Measurements from ENCODE around the gene CDCA4. TPM values are rescaled to one million over a fixed set of nuclear protein-coding genes. Genes with fewer than 3 reads are reported as not detected.

The CDCA4 gene
- total and polyA plus RNA-seq, 2 donors (not counting 1 experiment from before 2014, with no cell fraction given) = 6.3 to 11.7 TPM

DNA sequence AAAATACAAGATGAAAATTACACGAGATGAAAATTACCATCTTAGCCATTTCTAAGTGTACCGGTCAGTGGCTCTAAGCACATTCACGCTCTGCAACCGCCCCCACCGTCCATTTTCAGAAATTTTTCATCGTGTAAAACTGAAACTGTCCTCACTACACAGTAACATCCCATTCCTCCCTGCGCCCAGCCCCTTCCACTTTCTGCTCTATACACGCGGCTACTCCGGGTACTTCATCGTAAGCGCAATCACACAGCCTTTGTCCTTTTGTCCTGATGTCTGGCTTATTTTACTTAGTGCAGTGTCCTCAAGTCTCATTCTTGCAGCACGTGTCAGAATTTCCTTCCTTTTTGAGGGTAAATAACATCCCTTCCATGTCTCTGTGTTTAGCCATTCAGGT, 47.9 kb upstream of the CDCA4 start:
- Histone ChIP-seq H2AFZ (ENCODE audit: insufficient read depth, low read depth, low read length, poor library complexity, severe bottlenecking) (peak overlapping the region; percentile 50), H4K20me1 (ENCODE audit: control insufficient read depth, insufficient read depth, low read length, poor library complexity, severe bottlenecking) (no peaks in the 10 kb centered on the region), H3K4me2 (replicated peaks; ENCODE audit: low read depth, low read length, poor library complexity, severe bottlenecking) (peak overlapping the region; percentile 52), H3K36me3 (replicated peaks in 1 of 2; ENCODE audit: control extremely low read depth in 1 of 2, control insufficient read depth in 1 of 2, extremely low read depth in 1 of 2, insufficient read depth in 2 of 2, low read length in 1 of 2) (no peaks in the 10 kb centered on the region), H3K27ac (ENCODE audit: low read length in 2 of 2) (peak overlapping the region; percentile 10 to 98), H3K79me2 (ENCODE audit: control insufficient read depth, insufficient read depth, low read length) (peaks cover 100% of the 10 kb centered on the region), H3K9me3 (ENCODE audit: control extremely low read depth in 1 of 3, control insufficient read depth in 2 of 3, insufficient read depth in 1 of 3, low read length in 2 of 3) (no peaks in the 10 kb centered on the region), H3K9ac (ENCODE audit: low read length) (no peak overlapping the region), H3K4me1 (ENCODE audit: control insufficient read depth in 2 of 2, insufficient read depth in 2 of 2, low read length in 2 of 2) (peaks cover 62 to 75% of the 10 kb centered on the region in 2 donors), H3K4me3 (ENCODE audit: control extremely low read depth in 1 of 5, extremely low read depth in 1 of 5, insufficient read depth in 1 of 5, low read depth in 2 of 5, low read length in 4 of 5) (peak overlapping the region in 2 of 5 experiments; percentile 17 to 32), H3K27me3 (replicated peaks in 1 of 4; ENCODE audit: control extremely low read depth in 1 of 4, control insufficient read depth in 3 of 4, insufficient read depth in 4 of 4, low read length in 3 of 4) (no peaks in the 10 kb centered on the region)
- WGBS (ENCODE audit: insufficient coverage) = 83% methylated on average over 11 of the region's 13 CpGs
- Mint-ChIP-seq H3K4me3 (peak overlapping the region; percentile 37), H3K4me1 (peaks cover 69% of the 10 kb centered on the region), H3K27me3 (no peaks in the 10 kb centered on the region), H3K9me3 (ENCODE audit: insufficient read depth) (no peaks in the 10 kb centered on the region), H3K27ac (peak overlapping the region; percentile 98)
- intact Hi-C loops (cut with micrococcal nuclease) = loop anchor here (5.0 to 10.0 kb wide), 2 partner anchors 317 to 416 kb away; partner anchors contain the start of genes CRIP1 and SIVA1
- DNase-seq (no peak), ATAC-seq (ENCODE audit: low read depth) (no peak)
- CTCF ChIA-PET = no interaction called here
- POLR2A ChIA-PET = no interaction called here
- no peak for TF ChIP-seq EZH2 (IDR thresholded peaks at IDR 0.05; ENCODE audit: borderline replicate concordance, insufficient read depth, low read depth, low read length, poor library complexity, severe bottlenecking)
- TF ChIP-seq, protein P1, sequence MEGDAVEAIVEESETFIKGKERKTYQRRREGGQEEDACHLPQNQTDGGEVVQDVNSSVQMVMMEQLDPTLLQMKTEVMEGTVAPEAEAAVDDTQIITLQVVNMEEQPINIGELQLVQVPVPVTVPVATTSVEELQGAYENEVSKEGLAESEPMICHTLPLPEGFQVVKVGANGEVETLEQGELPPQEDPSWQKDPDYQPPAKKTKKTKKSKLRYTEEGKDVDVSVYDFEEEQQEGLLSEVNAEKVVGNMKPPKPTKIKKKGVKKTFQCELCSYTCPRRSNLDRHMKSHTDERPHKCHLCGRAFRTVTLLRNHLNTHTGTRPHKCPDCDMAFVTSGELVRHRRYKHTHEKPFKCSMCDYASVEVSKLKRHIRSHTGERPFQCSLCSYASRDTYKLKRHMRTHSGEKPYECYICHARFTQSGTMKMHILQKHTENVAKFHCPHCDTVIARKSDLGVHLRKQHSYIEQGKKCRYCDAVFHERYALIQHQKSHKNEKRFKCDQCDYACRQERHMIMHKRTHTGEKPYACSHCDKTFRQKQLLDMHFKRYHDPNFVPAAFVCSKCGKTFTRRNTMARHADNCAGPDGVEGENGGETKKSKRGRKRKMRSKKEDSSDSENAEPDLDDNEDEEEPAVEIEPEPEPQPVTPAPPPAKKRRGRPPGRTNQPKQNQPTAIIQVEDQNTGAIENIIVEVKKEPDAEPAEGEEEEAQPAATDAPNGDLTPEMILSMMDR (IDR thresholded peaks at IDR 0.05) = no peak

DNA sequence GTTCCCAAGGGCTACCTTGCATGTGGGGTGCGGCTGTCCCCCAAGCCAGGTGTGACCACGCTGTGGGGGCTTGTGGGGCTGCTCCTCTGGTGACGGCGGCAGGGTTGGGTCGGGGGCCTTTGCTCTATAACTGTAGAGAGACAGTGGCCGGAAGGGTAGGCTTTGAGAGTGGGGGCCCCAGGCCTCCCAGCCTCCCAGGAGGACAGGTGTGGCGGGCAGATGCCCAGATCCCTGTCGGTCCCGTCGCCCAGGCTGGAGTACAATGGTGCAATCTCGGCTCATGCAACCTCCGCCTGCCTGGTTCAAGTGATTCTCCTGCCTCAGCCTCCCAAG, 47.1 kb upstream of the CDCA4 start:
- peak overlapping the region; percentile 98 for H3K27ac Mint-ChIP-seq
- POLR2A ChIA-PET = interaction anchor here (0.7 kb wide), 1 partner anchor 415 kb away, joined by 5 read pairs; no protein-coding TSS in a partner anchor
- H3K4me1 Mint-ChIP-seq = peaks cover 77% of the 10 kb centered on the region
- Histone ChIP-seq H3K4me2 (replicated peaks; ENCODE audit: low read depth, low read length, poor library complexity, severe bottlenecking) (peak overlapping the region; percentile 97), H2AFZ (ENCODE audit: insufficient read depth, low read depth, low read length, poor library complexity, severe bottlenecking) (peak overlapping the region; percentile 61), H3K79me2 (ENCODE audit: control insufficient read depth, insufficient read depth, low read length) (peaks cover 100% of the 10 kb centered on the region), H3K27me3 (replicated peaks in 1 of 4; ENCODE audit: control extremely low read depth in 1 of 4, control insufficient read depth in 3 of 4, insufficient read depth in 4 of 4, low read length in 3 of 4) (no peaks in the 10 kb centered on the region), H4K20me1 (ENCODE audit: control insufficient read depth, insufficient read depth, low read length, poor library complexity, severe bottlenecking) (peaks cover 6% of the 10 kb centered on the region), H3K4me1 (ENCODE audit: control insufficient read depth in 2 of 2, insufficient read depth in 2 of 2, low read length in 2 of 2) (peaks cover 69 to 84% of the 10 kb centered on the region in 2 donors), H3K4me3 (ENCODE audit: control extremely low read depth in 1 of 5, extremely low read depth in 1 of 5, insufficient read depth in 1 of 5, low read depth in 2 of 5, low read length in 4 of 5) (no peak overlapping the region), H3K9me3 (ENCODE audit: control extremely low read depth in 1 of 3, control insufficient read depth in 2 of 3, insufficient read depth in 1 of 3, low read length in 2 of 3) (no peaks in the 10 kb centered on the region), H3K36me3 (replicated peaks in 1 of 2; ENCODE audit: control extremely low read depth in 1 of 2, control insufficient read depth in 1 of 2, extremely low read depth in 1 of 2, insufficient read depth in 2 of 2, low read length in 1 of 2) (no peaks in the 10 kb centered on the region), H3K27ac (ENCODE audit: low read length in 2 of 2) (peak overlapping the region; percentile 93 to 98), H3K9ac (ENCODE audit: low read length) (no peak overlapping the region)
- TF ChIP-seq, protein P1 (IDR thresholded peaks at IDR 0.05) = no peak
- no peak for TF ChIP-seq EZH2 (IDR thresholded peaks at IDR 0.05; ENCODE audit: borderline replicate concordance, insufficient read depth, low read depth, low read length, poor library complexity, severe bottlenecking)
- intact Hi-C loops (cut with micrococcal nuclease) = loop anchor here (5.0 to 10.0 kb wide), 2 partner anchors 316 to 417 kb away; partner anchors contain the start of genes CRIP1 and SIVA1
- DNase-seq (no peak), ATAC-seq (ENCODE audit: low read depth) (no peak)
- CTCF ChIA-PET = interaction anchor here (0.6 to 11.9 kb wide), 4 partner anchors 9 to 27 kb away, joined by 3 to 192 read pairs (median 16); no protein-coding TSS in a partner anchor
- H3K27me3 Mint-ChIP-seq = no peaks in the 10 kb centered on the region
- no peaks in the 10 kb centered on the region for H3K9me3 Mint-ChIP-seq (ENCODE audit: insufficient read depth)
- 97% methylated on average over 10 of the region's 12 CpGs for WGBS (ENCODE audit: insufficient coverage)
- H3K4me3 Mint-ChIP-seq = peak overlapping the region; percentile 87
